NCI-H1105 (cell line): ENCODE measurements around the gene CARD14.
"Not testable (repeated sequence)": the region's sequence is repeated elsewhere in the genome, so short reads cannot be mapped to it uniquely, and the experiment has no call there.

Source experiments
- DNase-seq: peaks from one replicate; lab custom pipeline; 2025; lab: John Stamatoyannopoulos, UW

CARD14 gene

DNA sequence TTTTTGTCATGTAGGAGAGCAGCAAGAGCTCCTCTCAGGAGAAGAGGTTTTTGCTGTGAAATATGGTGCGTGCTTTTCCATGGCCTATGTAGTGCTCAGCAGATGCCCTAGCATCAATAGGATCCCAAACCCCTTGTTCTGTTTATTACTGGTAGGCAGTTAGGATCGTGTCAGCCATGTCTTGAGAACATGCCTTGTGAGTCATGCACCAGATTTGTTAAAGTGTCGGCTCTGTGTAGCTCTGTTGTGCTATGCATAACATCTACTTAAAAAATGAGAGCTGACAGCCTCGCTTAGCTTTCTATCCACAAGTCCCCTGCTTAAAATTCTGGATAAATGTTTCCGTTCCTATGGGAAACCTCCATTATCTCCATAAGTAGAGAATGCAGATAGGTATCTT is 18.5 kb upstream of the CARD14 start:
- DNase-seq = no peak

GRCh38 chr17:80152081-80152702 is 17.6 kb upstream of the CARD14 start:
- no peak for DNase-seq

- DNase-seq = no peak
These were observed 16.8 kb upstream of the CARD14 start for GRCh38 chr17:80153004-80153403.

- no peak for DNase-seq
These were observed 15.7 kb upstream of the CARD14 start for GRCh38 chr17:80154166-80154565.

DNA sequence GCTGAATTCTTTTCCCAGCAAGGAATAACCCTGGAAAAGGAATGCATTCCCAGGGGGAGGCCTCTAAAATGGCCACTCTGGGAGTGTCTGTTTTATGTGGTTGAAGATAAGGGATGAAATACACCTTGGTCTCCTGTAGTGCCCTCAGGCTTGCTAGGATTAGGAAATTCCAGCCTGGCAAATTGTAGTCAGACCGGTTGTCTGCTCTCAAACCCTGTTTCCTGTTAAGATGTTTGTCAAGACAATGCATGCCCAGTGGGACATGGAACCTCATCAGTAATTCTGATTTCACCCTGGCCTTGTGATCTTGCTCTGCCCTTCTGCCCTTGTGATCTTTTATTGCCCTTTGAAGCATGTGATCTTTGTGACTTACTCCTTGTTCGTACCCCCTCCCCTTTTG is 14.2 kb upstream of the CARD14 start:
- DNase-seq = not testable (repeated sequence)

GRCh38 chr17:80158846-80159245 is 11.0 kb upstream of the CARD14 start:
- DNase-seq = no peak

- DNase-seq = no peak
These were observed 9.3 kb upstream of the CARD14 start for GRCh38 chr17:80160536-80160935.

DNA sequence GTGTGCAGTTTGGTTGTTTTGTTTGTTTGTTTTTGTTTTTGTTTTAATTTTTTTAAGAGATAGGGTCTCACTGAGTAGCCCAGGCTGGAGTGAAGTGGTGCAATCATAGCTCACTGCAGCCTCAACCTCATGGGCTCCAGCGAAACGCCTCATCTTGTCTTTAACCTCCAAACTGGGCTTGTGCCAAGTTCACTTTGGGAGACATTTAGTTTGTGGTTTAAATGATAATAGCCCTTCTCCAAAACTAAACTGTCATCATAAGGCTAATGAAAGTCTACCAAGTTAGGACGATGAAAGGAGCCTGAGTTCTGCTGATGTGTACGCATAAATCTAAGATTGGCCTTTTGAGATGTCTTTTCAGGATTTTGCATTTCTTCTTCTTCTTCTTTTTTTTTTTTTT is 6.5 kb upstream of the CARD14 start:
- DNase-seq = no peak

GRCh38 chr17:80164185-80164584 is 5.6 kb upstream of the CARD14 start:
- no peak for DNase-seq

- DNase-seq = no peak
These were observed 3.4 kb upstream of the CARD14 start for GRCh38 chr17:80166446-80166845.

DNA sequence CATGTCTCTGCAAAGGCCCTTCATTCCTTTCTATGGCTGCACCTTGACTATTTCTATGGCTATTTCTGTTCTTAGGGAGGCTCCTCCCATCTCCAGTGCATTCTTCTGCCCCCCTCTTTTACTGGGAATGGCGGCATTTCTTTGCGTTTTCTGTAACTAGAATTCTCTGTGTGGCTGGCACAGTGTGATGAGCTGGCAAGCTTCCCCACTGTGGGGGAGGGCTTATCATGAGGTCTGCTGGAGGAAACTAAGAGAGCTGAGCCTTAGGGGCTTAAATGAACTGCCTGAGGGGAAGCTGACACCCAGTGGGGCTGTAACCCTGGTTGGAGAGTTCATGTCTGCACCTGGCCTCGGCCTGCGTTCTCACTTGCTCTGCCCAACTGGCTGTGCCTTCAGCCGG is 1.5 kb upstream of the CARD14 start:
- no peak for DNase-seq

- DNase-seq = no peak
These were observed 723 bp upstream of the CARD14 start for GRCh38 chr17:80169107-80169506.

- DNase-seq = no peak
These were observed 1.9 kb downstream of the CARD14 start for GRCh38 chr17:80171681-80172080.

DNA sequence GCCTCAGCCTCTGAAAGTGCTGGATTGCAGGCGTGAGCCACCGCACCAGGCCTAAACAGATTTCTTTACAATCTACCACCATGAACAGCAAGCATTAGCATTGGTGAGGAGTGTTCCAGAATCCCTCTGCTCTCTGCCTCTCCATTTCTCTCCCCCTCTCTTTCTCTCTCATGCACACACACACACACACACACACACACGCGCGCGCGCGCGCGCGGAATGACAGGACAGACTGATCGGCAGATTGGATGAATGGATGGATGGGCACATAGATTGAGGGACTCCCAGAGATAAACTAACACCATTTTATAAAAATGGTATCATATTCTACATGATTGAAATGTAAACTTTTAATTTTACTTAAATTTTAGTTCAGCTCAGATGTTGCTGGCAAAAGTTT is 3.3 kb downstream of the CARD14 start:
- DNase-seq = no peak

DNA sequence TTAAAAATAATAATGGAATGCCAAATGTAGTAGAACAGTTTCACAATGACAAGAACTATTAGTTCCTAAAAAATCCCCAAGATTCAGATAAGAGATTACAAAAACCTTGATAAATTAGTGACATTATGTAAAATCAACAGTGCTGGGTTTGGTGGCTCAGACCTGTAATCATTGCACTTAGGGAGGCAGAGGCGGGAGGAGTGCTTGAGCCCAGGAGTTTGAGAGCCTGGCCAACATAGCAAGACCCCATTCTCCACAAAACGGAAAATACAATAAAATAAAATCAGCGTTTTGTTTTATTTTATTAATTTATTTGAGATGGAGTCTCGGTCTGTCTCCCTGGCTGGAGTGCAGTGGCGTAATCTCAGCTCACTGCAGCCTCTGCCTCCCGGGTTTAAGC is 4.1 kb downstream of the CARD14 start:
- DNase-seq = no peak

- no peak for DNase-seq
These were observed 6.9 kb downstream of the CARD14 start for GRCh38 chr17:80176757-80177156.

- no peak for DNase-seq
These were observed 8.3 kb downstream of the CARD14 start for GRCh38 chr17:80177986-80178595.

DNA sequence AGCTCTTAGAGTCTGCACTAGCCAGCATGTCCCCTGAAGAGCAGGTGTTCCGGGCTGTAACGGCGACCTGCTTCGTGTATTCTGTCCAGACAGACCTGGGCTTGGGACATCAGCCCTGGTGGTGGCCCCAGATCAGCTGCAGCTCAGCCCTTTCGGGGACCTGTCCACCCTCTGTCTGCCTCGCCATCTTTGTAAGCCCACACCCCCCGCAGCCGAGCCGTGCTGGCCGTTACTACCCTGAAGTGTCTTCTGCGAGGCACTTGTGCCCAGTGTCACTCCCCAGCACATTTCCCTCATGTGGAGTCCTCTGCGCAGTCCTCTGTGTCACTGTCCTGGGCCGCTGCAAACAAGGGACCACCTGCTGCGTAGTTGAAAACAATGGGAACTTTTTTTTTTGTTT is 10.4 kb downstream of the CARD14 start:
- DNase-seq = no peak

GRCh38 chr17:80181431-80181830 is 11.6 kb downstream of the CARD14 start:
- no peak for DNase-seq

- no peak for DNase-seq
These were observed 12.5 kb downstream of the CARD14 start for GRCh38 chr17:80182118-80182844.

DNA sequence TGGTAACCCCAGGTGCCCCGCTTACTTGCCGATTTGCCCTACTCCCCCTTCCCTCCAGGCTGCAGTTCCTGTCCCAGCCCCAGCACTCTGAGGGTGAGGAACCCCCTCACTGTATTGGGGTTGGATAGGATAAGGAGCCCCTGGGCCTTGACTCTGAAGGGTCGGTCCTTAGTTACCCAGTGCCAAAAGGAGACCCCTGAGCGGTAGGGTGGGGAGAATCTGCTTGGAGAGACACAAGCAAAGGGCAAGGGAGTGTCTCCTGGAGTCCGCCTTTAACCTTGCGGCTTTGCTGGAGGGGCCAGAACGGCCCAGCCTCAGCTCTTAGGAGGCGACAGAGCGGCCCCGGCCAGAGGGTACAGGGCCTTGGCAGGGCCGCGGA is 13.0 kb downstream of the CARD14 start:
- no peak for DNase-seq

GRCh38 chr17:80183581-80184422 is 14.0 kb downstream of the CARD14 start:
- DNase-seq = no peak

- no peak for DNase-seq
These were observed 14.5 kb downstream of the CARD14 start for GRCh38 chr17:80184423-80184714.
